Neuronal stem cell (in vitro differentiated cells): ENCODE data around the gene HAAO.
"Not testable (repeated sequence)": the region's sequence is repeated elsewhere in the genome, so short reads cannot be mapped to it uniquely, and the experiment has no call there.

ENCODE experiments used
- DNase-seq: peaks from one replicate; pipeline ENCODE4 v3.0.0-alpha.2; 2013; ENCODE audit warnings: low spot score
- H2AFZ ChIP-seq: one replicate; pipeline ENCODE4 v1.6.1; 2013; ENCODE audit warnings: mild to moderate bottlenecking, low read length, inconsistent platforms
- H2AK5ac ChIP-seq: 2 replicates; pipeline ENCODE4 v1.6.1; 2013; ENCODE audit warnings: low read depth, mild to moderate bottlenecking, inconsistent platforms, low read length, moderate library complexity, mixed read lengths
- H2BK120ac ChIP-seq: 2 replicates; pipeline ENCODE4 v1.6.1; 2013; ENCODE audit warnings: low read depth, mild to moderate bottlenecking, inconsistent platforms, low read length, moderate library complexity, mixed read lengths
- H2BK12ac ChIP-seq: one replicate; pipeline ENCODE4 v1.6.1; 2013; ENCODE audit warnings: low read length, inconsistent platforms
- H2BK15ac ChIP-seq: 2 replicates; pipeline ENCODE4 v1.6.1; 2013; ENCODE audit warnings: mild to moderate bottlenecking, low read length, inconsistent platforms, mixed read lengths
- H2BK5ac ChIP-seq: one replicate; pipeline ENCODE4 v1.6.1; 2013; ENCODE audit warnings: inconsistent platforms, mild to moderate bottlenecking, low read length, moderate library complexity
- H3K14ac ChIP-seq: one replicate; pipeline ENCODE4 v1.6.1; 2013; ENCODE audit warnings: low read length, inconsistent platforms
- H3K18ac ChIP-seq: 2 replicates; pipeline ENCODE4 v1.6.1; 2013; ENCODE audit warnings: low read length, inconsistent platforms
- H3K23ac ChIP-seq: 2 replicates; pipeline ENCODE4 v1.6.1; 2013; ENCODE audit warnings: low read depth, mild to moderate bottlenecking, mixed read lengths, low read length, inconsistent platforms; ENCODE audit not compliant: poor library complexity
- H3K27ac ChIP-seq: replicated peaks from 3 replicates; pipeline ENCODE4 v1.5.1; 2013; ENCODE audit warnings: low read length, inconsistent platforms
- H3K27me3 ChIP-seq, 3 experiments: 2 replicates each; pipeline ENCODE4 v1.6.1; 2013; ENCODE audit warnings: low read length in 3 of 3, mild to moderate bottlenecking in 2 of 3, inconsistent platforms in 1 of 3, low read depth in 1 of 3, mixed read lengths in 1 of 3, moderate library complexity in 1 of 3; ENCODE audit not compliant: control insufficient read depth in 3 of 3, insufficient read depth in 3 of 3
- H3K36me3 ChIP-seq, 2 donors: replicated peaks in 1 of 2; 2 replicates each; pipeline ENCODE4 v1.6.1; 2013; ENCODE audit warnings: low read length in 2 of 2; ENCODE audit not compliant: control insufficient read depth in 2 of 2, insufficient read depth in 2 of 2
- H3K4ac ChIP-seq: 2 replicates; pipeline ENCODE4 v1.6.1; 2013; ENCODE audit warnings: inconsistent platforms, mild to moderate bottlenecking, low read length, moderate library complexity
- H3K4me1 ChIP-seq, 2 donors: 1 replicate in 1 of 2; 2 replicates in 1 of 2; pipeline ENCODE4 v1.6.1; 2013; ENCODE audit warnings: low read length in 2 of 2, low read depth in 1 of 2; ENCODE audit not compliant: control insufficient read depth in 2 of 2, insufficient read depth in 1 of 2
- H3K4me2 ChIP-seq: one replicate; pipeline ENCODE4 v1.6.1; 2013; ENCODE audit warnings: mild to moderate bottlenecking, low read length, inconsistent platforms; ENCODE audit not compliant: insufficient read depth, poor library complexity, severe bottlenecking
- H3K4me3 ChIP-seq, 2 donors: 2 replicates each; pipeline ENCODE4 v1.5.1; 2013; ENCODE audit warnings: low read length in 2 of 2, mild to moderate bottlenecking in 2 of 2, inconsistent platforms in 1 of 2, moderate library complexity in 1 of 2
- H3K79me1 ChIP-seq: one replicate; pipeline ENCODE4 v1.6.1; 2013; ENCODE audit warnings: low read depth, mild to moderate bottlenecking, inconsistent platforms, low read length, moderate library complexity
- H3K9ac ChIP-seq: one replicate; pipeline ENCODE4 v1.6.1; 2013; ENCODE audit warnings: mild to moderate bottlenecking, low read depth, low read length, inconsistent platforms; ENCODE audit not compliant: poor library complexity
- H3K9me3 ChIP-seq, 2 donors: replicated peaks in 1 of 2; 2 replicates each; pipeline versions ENCODE3 to v1.6.1; 2013; ENCODE audit warnings: low read length in 2 of 2, mild to moderate bottlenecking in 2 of 2, inconsistent platforms in 1 of 2, low read depth in 1 of 2, mixed read lengths in 1 of 2, moderate library complexity in 1 of 2; ENCODE audit not compliant: control insufficient read depth in 2 of 2, insufficient read depth in 1 of 2
- H4K8ac ChIP-seq: one replicate; pipeline ENCODE4 v1.6.1; 2013; ENCODE audit warnings: low read depth, mild to moderate bottlenecking, inconsistent platforms, low read length, moderate library complexity
- H4K91ac ChIP-seq: one replicate; pipeline ENCODE4 v1.6.1; 2013; ENCODE audit warnings: low read length, low read depth, mild to moderate bottlenecking, inconsistent platforms; ENCODE audit not compliant: poor library complexity
- WGBS, 2 donors: extraction: QIAGEN DNeasy Blood & Tissue Kit; methylation state at CpG; one replicate each; pipeline ENCODE4 v1.1.7; 2013; ENCODE audit warnings: missing lambda C conversion rate in 2 of 2, mixed read lengths in 1 of 2; ENCODE audit not compliant: insufficient read length in 2 of 2, insufficient replicate concordance in 1 of 2; ENCODE audit errors: extremely low coverage in 2 of 2; 5-methylcytosine and 5-hydroxymethylcytosine counted together

The HAAO gene

DNA sequence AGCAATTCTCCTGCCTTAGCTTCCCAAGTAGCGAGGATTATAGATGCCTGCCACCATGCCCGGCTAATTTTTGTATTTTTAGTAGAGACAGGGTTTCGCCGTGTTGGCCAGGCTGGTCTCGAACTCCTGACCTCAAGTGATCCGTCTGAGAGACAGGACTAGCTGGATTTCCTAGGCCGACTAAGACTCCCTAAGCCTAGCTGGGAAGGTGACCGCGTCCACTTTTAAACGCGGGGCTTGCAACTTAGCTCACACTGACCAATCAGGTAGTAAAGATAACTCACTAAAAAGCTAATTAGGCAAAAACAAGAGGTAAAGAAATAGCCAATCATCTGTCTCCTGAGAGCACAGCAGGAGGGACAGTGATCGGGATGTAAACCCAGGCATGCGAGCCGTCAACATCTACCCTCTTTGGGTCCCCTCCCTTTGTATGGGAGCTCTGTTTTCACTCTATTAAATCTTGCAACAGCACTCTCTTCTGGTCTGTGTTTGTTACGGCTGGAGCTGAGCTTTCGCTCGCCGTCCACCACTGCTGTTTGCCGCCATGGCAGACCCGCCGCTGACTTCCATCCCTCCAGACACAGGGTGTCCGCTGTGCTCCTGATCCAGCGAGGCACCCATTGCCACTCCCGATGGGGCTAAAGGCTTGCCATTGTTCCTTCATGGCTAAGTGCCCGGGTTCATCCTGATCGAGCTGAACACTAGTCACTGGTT is 39.3 kb upstream of the HAAO start:
- not testable (repeated sequence) for H3K36me3 ChIP-seq, H4K91ac ChIP-seq, H2AFZ ChIP-seq, H3K4me1 ChIP-seq, H2BK12ac ChIP-seq, H2AK5ac ChIP-seq, DNase-seq, H2BK15ac ChIP-seq, H2BK5ac ChIP-seq, H3K18ac ChIP-seq, H3K4ac ChIP-seq, H3K27ac ChIP-seq, H2BK120ac ChIP-seq, H3K9me3 ChIP-seq, H3K4me2 ChIP-seq, H3K14ac ChIP-seq, H3K79me1 ChIP-seq, H3K23ac ChIP-seq, H3K9ac ChIP-seq, H3K4me3 ChIP-seq, H4K8ac ChIP-seq
- H3K27me3 ChIP-seq: peaks cover 0 to 12% (median 0%) of the 10 kb centered on the region in 3 experiments
- no CpG with 5 or more reads among the region's 26 CpGs for whole genome bisulfite sequencing, 2 donors

- no peak for DNase-seq
Measured at GRCh38 chr2:42830922-42831574, 38.7 kb upstream of the HAAO start.

DNA sequence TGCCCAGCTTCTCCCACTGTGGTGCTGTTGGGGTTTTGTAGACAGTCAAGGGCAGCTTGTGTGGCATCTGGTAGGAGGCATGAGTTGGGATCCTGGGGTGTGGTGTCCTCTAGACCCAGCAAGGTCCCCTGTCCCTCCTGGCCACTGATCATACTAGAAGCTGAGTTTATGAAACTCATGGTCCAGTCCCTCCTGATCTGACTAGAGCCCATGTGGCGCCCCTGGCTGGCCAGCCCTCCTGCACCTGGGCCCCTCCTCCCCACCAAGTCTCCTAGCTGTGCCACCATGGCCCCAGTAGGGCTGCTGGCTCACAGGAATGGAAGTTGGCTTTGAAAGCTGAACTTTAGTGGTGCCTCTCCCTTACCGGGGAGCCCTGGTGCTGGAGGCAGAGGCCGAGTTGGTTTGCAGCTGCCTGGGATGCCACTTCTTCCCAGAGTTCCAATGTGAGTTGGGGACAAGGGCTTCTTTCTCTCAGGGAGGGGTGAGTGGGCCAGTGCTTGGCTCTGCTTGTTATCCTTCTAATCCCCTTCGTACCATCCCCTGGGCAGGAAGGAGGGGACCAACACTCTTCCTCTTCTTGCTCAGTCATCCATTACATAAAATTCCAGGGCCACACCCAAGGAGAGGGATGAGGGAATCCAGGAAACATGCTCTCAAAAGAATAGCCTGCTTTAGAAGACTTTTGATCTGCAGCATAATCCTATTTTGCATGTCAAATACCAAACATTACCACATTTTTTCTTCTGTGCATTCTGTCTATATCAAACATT is 37.5 kb upstream of the HAAO start:
- no peaks in the 10 kb centered on the region for H3K79me1 ChIP-seq
- peak overlapping the region; percentile 24 for H2AK5ac ChIP-seq
- H2BK120ac ChIP-seq: no peak overlapping the region
- no peak overlapping the region for H3K4ac ChIP-seq
- no peak overlapping the region for H3K4me3 ChIP-seq
- H2AFZ ChIP-seq: no peak overlapping the region
- no peaks in the 10 kb centered on the region for H3K36me3 ChIP-seq
- no peak overlapping the region for H4K91ac ChIP-seq
- H3K27me3 ChIP-seq: peaks cover 0 to 15% (median 0%) of the 10 kb centered on the region in 3 experiments
- DNase-seq: no peak
- H3K4me1 ChIP-seq: peaks cover 3 to 7% of the 10 kb centered on the region in 2 donors
- no peak overlapping the region for H3K9ac ChIP-seq
- H3K18ac ChIP-seq: peak overlapping the region; percentile 81
- H4K8ac ChIP-seq: no peak overlapping the region
- no peak overlapping the region for H2BK12ac ChIP-seq
- H2BK5ac ChIP-seq: no peak overlapping the region
- H3K9me3 ChIP-seq: no peaks in the 10 kb centered on the region
- H2BK15ac ChIP-seq: no peak overlapping the region
- H3K4me2 ChIP-seq: no peak overlapping the region
- H3K27ac ChIP-seq: no peak overlapping the region
- WGBS, 2 donors: no CpG with 5 or more reads among the region's 4 CpGs
- H3K23ac ChIP-seq: no peak overlapping the region
- H3K14ac ChIP-seq: no peak overlapping the region

More at GRCh38 chr2:42830922-42831574, 38.7 kb upstream of the HAAO start:
- H3K36me3 ChIP-seq: no peaks in the 10 kb centered on the region
- H3K23ac ChIP-seq: no peak overlapping the region
- no peak overlapping the region for H3K4ac ChIP-seq
- H2BK5ac ChIP-seq: no peak overlapping the region
- no peak overlapping the region for H4K91ac ChIP-seq
- H3K14ac ChIP-seq: no peak overlapping the region
- no peak overlapping the region for H3K4me2 ChIP-seq
- no peak overlapping the region for H3K4me3 ChIP-seq
- no peak overlapping the region for H3K27ac ChIP-seq
- H2BK120ac ChIP-seq: no peak overlapping the region
- no peak overlapping the region for H2BK15ac ChIP-seq
- H2BK12ac ChIP-seq: no peak overlapping the region
- WGBS, 2 donors: no CpG with 5 or more reads among the region's 6 CpGs
- no peaks in the 10 kb centered on the region for H3K9me3 ChIP-seq
- no peak overlapping the region for H2AK5ac ChIP-seq
- no peaks in the 10 kb centered on the region for H3K79me1 ChIP-seq
- no peak overlapping the region for H3K9ac ChIP-seq
- no peak overlapping the region for H2AFZ ChIP-seq
- H3K4me1 ChIP-seq: peaks cover 3 to 7% of the 10 kb centered on the region in 2 donors
- H3K27me3 ChIP-seq: peaks cover 0 to 15% (median 0%) of the 10 kb centered on the region in 3 experiments
- no peak overlapping the region for H4K8ac ChIP-seq
- H3K18ac ChIP-seq: no peak overlapping the region
